Neuronal stem cell (in vitro differentiated cells): ENCODE measurements around the gene NFATC4.

Experiments used
- DNase-seq: peaks from one replicate; pipeline ENCODE4 v3.0.0-alpha.2; 2013; ENCODE audit warnings: low spot score
- H2AFZ ChIP-seq: one replicate; pipeline ENCODE4 v1.6.1; 2013; ENCODE audit warnings: mild to moderate bottlenecking, low read length, inconsistent platforms
- H2AK5ac ChIP-seq: 2 replicates; pipeline ENCODE4 v1.6.1; 2013; ENCODE audit warnings: low read depth, mild to moderate bottlenecking, inconsistent platforms, low read length, moderate library complexity, mixed read lengths
- H2BK120ac ChIP-seq: 2 replicates; pipeline ENCODE4 v1.6.1; 2013; ENCODE audit warnings: low read depth, mild to moderate bottlenecking, inconsistent platforms, low read length, moderate library complexity, mixed read lengths
- H2BK12ac ChIP-seq: one replicate; pipeline ENCODE4 v1.6.1; 2013; ENCODE audit warnings: low read length, inconsistent platforms
- H2BK15ac ChIP-seq: 2 replicates; pipeline ENCODE4 v1.6.1; 2013; ENCODE audit warnings: mild to moderate bottlenecking, low read length, inconsistent platforms, mixed read lengths
- H2BK5ac ChIP-seq: one replicate; pipeline ENCODE4 v1.6.1; 2013; ENCODE audit warnings: inconsistent platforms, mild to moderate bottlenecking, low read length, moderate library complexity
- H3K14ac ChIP-seq: one replicate; pipeline ENCODE4 v1.6.1; 2013; ENCODE audit warnings: low read length, inconsistent platforms
- H3K18ac ChIP-seq: 2 replicates; pipeline ENCODE4 v1.6.1; 2013; ENCODE audit warnings: low read length, inconsistent platforms
- H3K23ac ChIP-seq: 2 replicates; pipeline ENCODE4 v1.6.1; 2013; ENCODE audit warnings: low read depth, mild to moderate bottlenecking, mixed read lengths, low read length, inconsistent platforms; ENCODE audit not compliant: poor library complexity
- H3K27ac ChIP-seq: replicated peaks from 3 replicates; pipeline ENCODE4 v1.5.1; 2013; ENCODE audit warnings: low read length, inconsistent platforms
- H3K27me3 ChIP-seq, 3 experiments: 2 replicates each; pipeline ENCODE4 v1.6.1; 2013; ENCODE audit warnings: low read length in 3 of 3, mild to moderate bottlenecking in 2 of 3, inconsistent platforms in 1 of 3, low read depth in 1 of 3, mixed read lengths in 1 of 3, moderate library complexity in 1 of 3; ENCODE audit not compliant: control insufficient read depth in 3 of 3, insufficient read depth in 3 of 3
- H3K36me3 ChIP-seq, 2 donors: replicated peaks in 1 of 2; 2 replicates each; pipeline ENCODE4 v1.6.1; 2013; ENCODE audit warnings: low read length in 2 of 2; ENCODE audit not compliant: control insufficient read depth in 2 of 2, insufficient read depth in 2 of 2
- H3K4ac ChIP-seq: 2 replicates; pipeline ENCODE4 v1.6.1; 2013; ENCODE audit warnings: inconsistent platforms, mild to moderate bottlenecking, low read length, moderate library complexity
- H3K4me1 ChIP-seq, 2 donors: 1 replicate in 1 of 2; 2 replicates in 1 of 2; pipeline ENCODE4 v1.6.1; 2013; ENCODE audit warnings: low read length in 2 of 2, low read depth in 1 of 2; ENCODE audit not compliant: control insufficient read depth in 2 of 2, insufficient read depth in 1 of 2
- H3K4me2 ChIP-seq: one replicate; pipeline ENCODE4 v1.6.1; 2013; ENCODE audit warnings: mild to moderate bottlenecking, low read length, inconsistent platforms; ENCODE audit not compliant: insufficient read depth, poor library complexity, severe bottlenecking
- H3K4me3 ChIP-seq, 2 donors: 2 replicates each; pipeline ENCODE4 v1.5.1; 2013; ENCODE audit warnings: low read length in 2 of 2, mild to moderate bottlenecking in 2 of 2, inconsistent platforms in 1 of 2, moderate library complexity in 1 of 2
- H3K79me1 ChIP-seq: one replicate; pipeline ENCODE4 v1.6.1; 2013; ENCODE audit warnings: low read depth, mild to moderate bottlenecking, inconsistent platforms, low read length, moderate library complexity
- H3K9ac ChIP-seq: one replicate; pipeline ENCODE4 v1.6.1; 2013; ENCODE audit warnings: mild to moderate bottlenecking, low read depth, low read length, inconsistent platforms; ENCODE audit not compliant: poor library complexity
- H3K9me3 ChIP-seq, 2 donors: replicated peaks in 1 of 2; 2 replicates each; pipeline versions ENCODE3 to v1.6.1; 2013; ENCODE audit warnings: low read length in 2 of 2, mild to moderate bottlenecking in 2 of 2, inconsistent platforms in 1 of 2, low read depth in 1 of 2, mixed read lengths in 1 of 2, moderate library complexity in 1 of 2; ENCODE audit not compliant: control insufficient read depth in 2 of 2, insufficient read depth in 1 of 2
- H4K8ac ChIP-seq: one replicate; pipeline ENCODE4 v1.6.1; 2013; ENCODE audit warnings: low read depth, mild to moderate bottlenecking, inconsistent platforms, low read length, moderate library complexity
- H4K91ac ChIP-seq: one replicate; pipeline ENCODE4 v1.6.1; 2013; ENCODE audit warnings: low read length, low read depth, mild to moderate bottlenecking, inconsistent platforms; ENCODE audit not compliant: poor library complexity
- WGBS, 2 donors: extraction: QIAGEN DNeasy Blood & Tissue Kit; methylation state at CpG; one replicate each; pipeline ENCODE4 v1.1.7; 2013; ENCODE audit warnings: missing lambda C conversion rate in 2 of 2, mixed read lengths in 1 of 2; ENCODE audit not compliant: insufficient read length in 2 of 2, insufficient replicate concordance in 1 of 2; ENCODE audit errors: extremely low coverage in 2 of 2; 5-methylcytosine and 5-hydroxymethylcytosine counted together

NFATC4 gene

DNA sequence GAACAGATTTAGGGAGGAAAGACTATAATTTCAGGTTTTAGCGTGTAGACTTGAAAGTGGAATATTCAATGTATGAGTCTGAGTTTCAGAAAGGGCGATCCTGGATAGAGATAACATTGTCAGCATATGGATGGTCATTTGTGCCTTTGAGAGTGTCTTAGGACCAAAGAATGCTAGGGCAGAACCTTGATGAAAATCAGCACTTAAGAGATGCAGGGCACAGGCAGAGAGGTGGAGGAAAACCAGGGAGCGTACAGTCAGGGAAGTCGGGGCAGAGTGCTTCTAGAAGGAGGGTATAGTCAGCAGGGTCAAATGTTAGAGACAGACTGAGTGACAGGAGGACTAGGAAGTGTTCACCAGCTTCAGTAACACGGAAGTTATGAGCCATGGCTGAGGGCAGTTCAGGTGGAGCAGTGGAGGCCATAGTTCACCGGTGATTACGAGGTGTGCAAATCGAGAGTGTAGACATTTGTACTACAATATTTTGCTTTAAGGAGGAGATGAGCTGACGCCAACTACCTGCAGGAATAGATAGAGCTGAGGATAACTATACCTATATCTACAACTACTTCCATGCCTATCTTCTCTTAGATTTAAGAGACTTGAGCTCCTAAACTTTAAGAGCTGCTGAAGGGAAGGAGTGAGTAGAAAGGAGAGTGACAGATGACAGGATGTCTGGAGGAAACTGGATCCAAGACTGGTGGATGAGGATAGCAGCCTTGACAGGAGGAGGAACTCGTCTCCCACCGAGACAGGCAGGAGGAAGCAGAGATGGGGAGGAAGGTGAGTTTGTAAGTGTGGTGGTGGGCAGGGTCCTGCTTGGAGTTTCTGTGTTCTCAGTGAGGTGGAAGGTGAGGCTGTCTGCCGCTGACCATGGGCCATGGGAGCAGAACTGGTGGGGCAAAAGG, 55.0 kb downstream of the NFATC4 start:
- no peak overlapping the region for H3K4me3 ChIP-seq
- no peak for DNase-seq
- no peak overlapping the region for H4K91ac ChIP-seq
- H3K4ac ChIP-seq, result no peak overlapping the region
- no peak overlapping the region for H2BK120ac ChIP-seq
- H2AFZ ChIP-seq, result no peak overlapping the region
- no peak overlapping the region for H2BK12ac ChIP-seq
- H3K9me3 ChIP-seq, result no peaks in the 10 kb centered on the region
- no peak overlapping the region for H3K14ac ChIP-seq
- no peak overlapping the region for H3K18ac ChIP-seq
- H3K4me1 ChIP-seq, result no peaks in the 10 kb centered on the region
- peaks cover 0 to 71% (median 3%) of the 10 kb centered on the region in 3 experiments for H3K27me3 ChIP-seq
- H3K4me2 ChIP-seq, result no peak overlapping the region
- H3K23ac ChIP-seq, result no peak overlapping the region
- H3K36me3 ChIP-seq, result no peaks in the 10 kb centered on the region
- no peaks in the 10 kb centered on the region for H3K79me1 ChIP-seq
- no CpG with 5 or more reads among the region's 12 CpGs for WGBS, 2 donors
- no peak overlapping the region for H3K9ac ChIP-seq
- H2BK5ac ChIP-seq, result no peak overlapping the region
- no peak overlapping the region for H4K8ac ChIP-seq
- no peak overlapping the region for H2AK5ac ChIP-seq
- H2BK15ac ChIP-seq, result no peak overlapping the region
- no peak overlapping the region for H3K27ac ChIP-seq

DNA sequence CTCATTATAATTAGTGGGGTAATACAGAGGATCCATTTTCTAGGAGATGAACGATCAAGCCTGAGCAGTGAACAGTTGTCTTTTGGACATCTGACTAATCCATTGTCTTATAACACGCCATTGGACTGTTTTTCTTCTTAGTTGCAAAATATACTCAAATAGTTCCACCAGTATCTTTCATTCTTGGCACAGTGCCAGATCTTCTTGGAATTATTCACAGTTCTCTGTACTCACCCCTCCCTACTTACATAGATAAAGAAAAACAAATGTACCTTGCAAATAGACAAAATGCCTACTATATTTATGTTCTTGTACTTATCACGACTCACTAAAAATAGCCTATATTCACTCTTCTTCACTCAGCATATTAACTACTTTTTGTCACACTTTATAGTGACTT, 57.7 kb downstream of the NFATC4 start:
- Histone ChIP-seq H3K36me3 (no peaks in the 10 kb centered on the region), H3K4ac (no peak overlapping the region), H2AK5ac (no peak overlapping the region), H2BK12ac (no peak overlapping the region), H3K14ac (no peak overlapping the region), H3K9ac (no peak overlapping the region), H3K27me3 (peaks cover 0 to 50% (median 3%) of the 10 kb centered on the region in 3 experiments), H3K23ac (no peak overlapping the region), H3K4me1 (peaks cover 4 to 7% of the 10 kb centered on the region in 2 donors), H2BK120ac (no peak overlapping the region), H2BK15ac (no peak overlapping the region), H3K79me1 (peaks cover 4% of the 10 kb centered on the region), H3K4me3 (no peak overlapping the region), H3K9me3 (no peaks in the 10 kb centered on the region), H2AFZ (no peak overlapping the region), H3K27ac (no peak overlapping the region), H4K8ac (no peak overlapping the region), H4K91ac (no peak overlapping the region), H3K4me2 (no peak overlapping the region), H3K18ac (no peak overlapping the region), H2BK5ac (no peak overlapping the region)
- no peak for DNase-seq
- WGBS, 2 donors, result no CpG with 5 or more reads among the region's 3 CpGs

DNA sequence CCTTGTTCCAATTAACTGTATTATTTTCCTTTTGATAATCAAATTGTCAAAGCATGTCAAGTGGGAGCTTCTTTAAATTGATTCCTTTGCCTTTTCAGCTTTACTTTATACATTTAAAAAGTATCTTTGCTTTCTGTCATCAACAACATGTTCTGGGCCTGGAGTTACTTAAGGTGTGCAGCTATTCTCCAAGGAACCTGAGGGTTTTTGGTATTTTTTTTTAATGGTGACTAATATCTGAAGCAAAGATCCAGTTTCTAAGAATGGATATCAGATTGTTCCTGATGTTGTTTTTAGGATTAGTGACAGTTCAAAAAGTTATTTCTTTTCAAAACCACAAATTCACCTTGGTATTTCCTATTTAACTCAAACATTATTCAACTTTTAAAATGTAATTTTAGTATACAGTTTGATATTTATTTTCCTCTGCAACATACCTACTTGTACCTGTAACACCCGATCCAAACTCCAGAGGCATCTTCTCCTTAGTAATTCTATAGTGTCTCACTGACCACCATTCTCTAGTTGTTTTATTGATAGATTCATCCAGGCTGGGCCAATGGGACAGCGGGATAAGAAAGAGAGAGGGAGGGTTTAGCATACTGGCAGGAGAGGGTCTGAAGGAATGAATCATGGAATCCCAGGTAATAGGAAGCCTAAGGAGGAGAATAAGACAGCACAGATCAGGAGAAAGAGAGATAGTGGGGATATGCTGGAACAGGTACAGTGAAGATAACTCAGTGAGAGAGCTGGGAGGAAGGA, 58.3 kb downstream of the NFATC4 start:
- no peak overlapping the region for H2AFZ ChIP-seq
- no peak overlapping the region for H3K4me2 ChIP-seq
- H3K27ac ChIP-seq, result no peak overlapping the region
- H3K9ac ChIP-seq, result no peak overlapping the region
- peaks cover 0 to 44% (median 3%) of the 10 kb centered on the region in 3 experiments for H3K27me3 ChIP-seq
- H3K79me1 ChIP-seq, result peaks cover 6% of the 10 kb centered on the region
- no peak overlapping the region for H3K23ac ChIP-seq
- H2AK5ac ChIP-seq, result peak overlapping the region; percentile 11
- peaks cover 7 to 9% of the 10 kb centered on the region in 2 donors for H3K4me1 ChIP-seq
- H2BK12ac ChIP-seq, result no peak overlapping the region
- no peak for DNase-seq
- no peak overlapping the region for H3K4me3 ChIP-seq
- H2BK15ac ChIP-seq, result no peak overlapping the region
- no peak overlapping the region for H2BK5ac ChIP-seq
- H4K91ac ChIP-seq, result no peak overlapping the region
- H3K4ac ChIP-seq, result no peak overlapping the region
- WGBS, 2 donors, result no CpG with 5 or more reads among the region's 2 CpGs
- H2BK120ac ChIP-seq, result no peak overlapping the region
- no peaks in the 10 kb centered on the region for H3K9me3 ChIP-seq
- H3K14ac ChIP-seq, result no peak overlapping the region
- no peak overlapping the region for H4K8ac ChIP-seq
- H3K36me3 ChIP-seq, result peaks cover 0 to 2% of the 10 kb centered on the region in 2 donors
- no peak overlapping the region for H3K18ac ChIP-seq
